Osteoblast (primary cell): ENCODE data around the gene INPP5F. TPM values are rescaled to one million over a fixed set of nuclear protein-coding genes. Genes with fewer than 3 reads are reported as not detected.

Experiments
- DNase-seq: peaks from one replicate; pipeline ENCODE4 v3.0.0; 2011; ENCODE audit warnings: low spot score, mixed read lengths; ENCODE audit not compliant: insufficient read length; ENCODE audit errors: missing footprints
- H2AFZ ChIP-seq: 2 replicates; pipeline ENCODE4 v1.6.0; 2011; ENCODE audit warnings: mild to moderate bottlenecking, low read length
- H3K27ac ChIP-seq: 2 replicates; pipeline ENCODE4 v1.5.1; 2011; ENCODE audit warnings: mild to moderate bottlenecking, low read depth, low read length, moderate library complexity
- H3K27me3 ChIP-seq: 2 replicates; pipeline ENCODE4 v1.6.0; 2012; ENCODE audit warnings: mild to moderate bottlenecking, control low read depth, inconsistent platforms, low read length, moderate library complexity; ENCODE audit not compliant: insufficient read depth
- H3K36me3 ChIP-seq: 2 replicates; pipeline ENCODE4 v1.5.1; 2011; ENCODE audit warnings: mild to moderate bottlenecking, low read length, control low read depth, moderate library complexity; ENCODE audit not compliant: insufficient read depth
- H3K4me1 ChIP-seq: 2 replicates; pipeline ENCODE4 v1.5.1; 2011; ENCODE audit warnings: mild to moderate bottlenecking, low read length, control low read depth, moderate library complexity; ENCODE audit not compliant: insufficient read depth
- H3K4me2 ChIP-seq: 2 replicates; pipeline ENCODE4 v1.6.0; 2011; ENCODE audit warnings: mild to moderate bottlenecking, low read length; ENCODE audit not compliant: insufficient read depth
- H3K4me3 ChIP-seq: fragments of 200-600 bp; sonication (generic); 3 replicates; pipeline ENCODE4 v1.5.1; 2012; ENCODE audit warnings: mild to moderate bottlenecking, low read length, inconsistent platforms; ENCODE audit not compliant: insufficient read depth
- H3K79me2 ChIP-seq: 2 replicates; pipeline ENCODE4 v1.6.0; 2012; ENCODE audit warnings: mild to moderate bottlenecking, low read length, control low read depth, inconsistent platforms; ENCODE audit not compliant: insufficient read depth
- H3K9me3 ChIP-seq: 2 replicates; pipeline ENCODE4 v1.5.1; 2011; ENCODE audit warnings: low read depth, low read length, control low read depth
- H4K20me1 ChIP-seq: 2 replicates; pipeline ENCODE4 v1.6.0; 2012; ENCODE audit warnings: mild to moderate bottlenecking, low read length, control low read depth; ENCODE audit not compliant: insufficient read depth
- total RNA-seq: library from RNA; depleted of rRNA; stranded (reverse); fragments of >200 nt; gene quantifications from 2 replicates; pipeline ENCODE4 v1.2.3, GENCODE V29; 2012
- TF ChIP-seq, protein P1 (sequence below): IDR thresholded peaks from 2 replicates; pipeline ENCODE4 v1.5.1; 2011; ENCODE audit warnings: mild to moderate bottlenecking, low read depth, low read length, moderate library complexity; ENCODE audit errors: extremely low read depth

Gene INPP5F
- total RNA-seq, 1 donor, result 10.9 TPM

DNA sequence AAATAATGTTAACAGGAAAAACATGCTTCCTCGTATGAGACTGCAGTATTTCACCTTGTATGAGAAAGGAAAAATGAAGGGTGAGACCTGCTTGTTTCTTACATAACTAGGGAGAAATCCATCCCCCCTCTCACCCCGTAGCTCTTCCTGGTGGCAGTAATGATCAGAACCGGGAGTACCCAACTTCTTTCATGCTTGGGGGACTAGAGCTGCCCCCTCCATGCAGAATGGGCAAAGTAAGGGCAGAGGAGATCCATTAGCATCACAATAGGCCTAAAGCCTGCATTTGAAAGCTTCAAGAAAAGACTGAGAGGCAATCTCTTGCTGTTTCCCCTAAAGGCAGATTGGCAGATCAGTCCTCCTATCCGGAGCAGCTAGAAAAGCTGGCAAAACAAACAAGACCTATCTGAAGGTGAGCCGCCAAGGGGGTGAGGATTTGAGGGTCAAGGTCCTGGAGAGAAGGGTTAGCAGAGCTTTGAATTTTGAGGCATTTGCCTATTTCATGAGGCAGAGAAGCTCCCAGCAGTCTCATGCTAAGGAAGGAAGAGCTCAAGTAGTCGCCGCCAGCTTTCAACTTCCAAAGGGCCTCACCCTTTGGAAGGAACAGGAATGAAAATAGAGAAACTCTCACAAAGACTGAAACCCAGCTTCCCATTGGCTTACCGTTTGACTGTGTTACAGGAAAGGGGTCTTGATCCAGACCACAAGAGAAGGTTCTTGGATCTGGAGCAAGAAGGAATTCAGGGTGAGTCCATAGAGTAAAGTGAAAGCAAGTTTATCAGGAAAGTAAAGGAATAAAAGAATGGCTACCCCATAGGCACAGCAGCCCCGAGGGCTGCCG is 38.4 kb upstream of the INPP5F start:
- peak overlapping the region; percentile 65 for H2AFZ ChIP-seq
- TF ChIP-seq, protein P1, sequence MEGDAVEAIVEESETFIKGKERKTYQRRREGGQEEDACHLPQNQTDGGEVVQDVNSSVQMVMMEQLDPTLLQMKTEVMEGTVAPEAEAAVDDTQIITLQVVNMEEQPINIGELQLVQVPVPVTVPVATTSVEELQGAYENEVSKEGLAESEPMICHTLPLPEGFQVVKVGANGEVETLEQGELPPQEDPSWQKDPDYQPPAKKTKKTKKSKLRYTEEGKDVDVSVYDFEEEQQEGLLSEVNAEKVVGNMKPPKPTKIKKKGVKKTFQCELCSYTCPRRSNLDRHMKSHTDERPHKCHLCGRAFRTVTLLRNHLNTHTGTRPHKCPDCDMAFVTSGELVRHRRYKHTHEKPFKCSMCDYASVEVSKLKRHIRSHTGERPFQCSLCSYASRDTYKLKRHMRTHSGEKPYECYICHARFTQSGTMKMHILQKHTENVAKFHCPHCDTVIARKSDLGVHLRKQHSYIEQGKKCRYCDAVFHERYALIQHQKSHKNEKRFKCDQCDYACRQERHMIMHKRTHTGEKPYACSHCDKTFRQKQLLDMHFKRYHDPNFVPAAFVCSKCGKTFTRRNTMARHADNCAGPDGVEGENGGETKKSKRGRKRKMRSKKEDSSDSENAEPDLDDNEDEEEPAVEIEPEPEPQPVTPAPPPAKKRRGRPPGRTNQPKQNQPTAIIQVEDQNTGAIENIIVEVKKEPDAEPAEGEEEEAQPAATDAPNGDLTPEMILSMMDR, result no peak
- no peak for DNase-seq
- H4K20me1 ChIP-seq, result no peaks in the 10 kb centered on the region
- H3K4me1 ChIP-seq, result peaks cover 16% of the 10 kb centered on the region
- peak overlapping the region; percentile 83 for H3K27ac ChIP-seq
- no peaks in the 10 kb centered on the region for H3K9me3 ChIP-seq
- H3K4me3 ChIP-seq, result peak overlapping the region; percentile 65
- H3K4me2 ChIP-seq, result peak overlapping the region; percentile 86
- H3K27me3 ChIP-seq, result no peaks in the 10 kb centered on the region
- H3K36me3 ChIP-seq, result no peaks in the 10 kb centered on the region
- H3K79me2 ChIP-seq, result no peaks in the 10 kb centered on the region

DNA sequence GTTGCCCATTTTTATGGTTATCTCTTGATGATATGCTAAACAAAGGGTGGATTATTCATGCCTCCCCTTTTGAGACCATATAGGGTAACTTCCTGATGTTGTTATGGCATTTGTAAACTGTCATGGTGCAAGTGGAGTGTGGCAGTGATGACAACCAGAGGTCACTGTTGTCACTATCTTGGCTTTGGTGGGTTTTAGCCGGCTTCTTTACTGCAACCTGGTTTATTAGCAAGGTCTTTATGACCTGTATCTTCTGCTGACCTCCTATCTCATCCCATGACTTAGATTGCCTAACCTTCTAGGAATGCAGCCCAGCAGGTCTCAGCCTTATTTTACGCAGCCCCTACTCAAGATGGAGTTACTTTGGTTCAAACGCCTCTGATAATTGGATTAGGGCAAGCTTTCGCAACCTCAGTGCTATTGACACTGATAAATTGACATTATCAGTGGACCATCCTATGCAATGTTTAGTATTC is 37.8 kb upstream of the INPP5F start:
- no peaks in the 10 kb centered on the region for H4K20me1 ChIP-seq
- no peak for DNase-seq
- TF ChIP-seq, protein P1, result no peak
- no peaks in the 10 kb centered on the region for H3K79me2 ChIP-seq
- H3K9me3 ChIP-seq, result no peaks in the 10 kb centered on the region
- H3K4me2 ChIP-seq, result no peak overlapping the region
- peaks cover 14% of the 10 kb centered on the region for H3K4me1 ChIP-seq
- H3K27ac ChIP-seq, result no peak overlapping the region
- no peaks in the 10 kb centered on the region for H3K36me3 ChIP-seq
- no peak overlapping the region for H2AFZ ChIP-seq
- no peaks in the 10 kb centered on the region for H3K27me3 ChIP-seq
- no peak overlapping the region for H3K4me3 ChIP-seq

DNA sequence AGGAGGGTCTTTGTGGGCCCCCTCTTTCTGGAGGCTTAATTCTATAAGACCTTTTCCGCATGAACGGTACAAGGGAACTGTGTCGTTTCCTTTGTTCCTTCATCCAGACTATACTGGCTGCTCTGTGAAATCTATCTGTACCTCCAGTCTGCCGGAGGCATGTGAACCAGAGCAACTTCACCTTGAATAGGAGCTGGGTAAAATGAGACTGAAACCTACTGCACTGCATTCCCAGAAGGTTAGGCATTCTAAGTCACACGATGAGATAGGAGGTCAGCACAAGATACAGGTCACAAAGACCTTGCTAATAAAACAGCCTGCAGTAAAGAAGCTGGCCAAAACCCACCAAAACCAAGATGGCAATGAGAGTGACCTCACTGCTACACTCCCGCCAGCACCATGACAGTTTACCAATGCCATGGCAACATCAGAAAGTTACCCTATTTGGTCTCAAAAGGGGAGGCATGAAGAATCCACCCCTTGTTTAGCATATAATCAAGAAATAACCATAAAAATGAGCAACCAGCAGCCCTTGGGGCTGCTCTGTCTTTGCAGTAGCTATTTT is 36.8 kb upstream of the INPP5F start:
- H3K9me3 ChIP-seq, result no peaks in the 10 kb centered on the region
- H2AFZ ChIP-seq, result no peak overlapping the region
- H3K36me3 ChIP-seq, result no peaks in the 10 kb centered on the region
- H3K27ac ChIP-seq, result no peak overlapping the region
- TF ChIP-seq, protein P1, result no peak
- DNase-seq, result no peak
- no peaks in the 10 kb centered on the region for H4K20me1 ChIP-seq
- H3K4me2 ChIP-seq, result no peak overlapping the region
- no peak overlapping the region for H3K4me3 ChIP-seq
- no peaks in the 10 kb centered on the region for H3K79me2 ChIP-seq
- H3K27me3 ChIP-seq, result no peaks in the 10 kb centered on the region
- H3K4me1 ChIP-seq, result peaks cover 14% of the 10 kb centered on the region

DNA sequence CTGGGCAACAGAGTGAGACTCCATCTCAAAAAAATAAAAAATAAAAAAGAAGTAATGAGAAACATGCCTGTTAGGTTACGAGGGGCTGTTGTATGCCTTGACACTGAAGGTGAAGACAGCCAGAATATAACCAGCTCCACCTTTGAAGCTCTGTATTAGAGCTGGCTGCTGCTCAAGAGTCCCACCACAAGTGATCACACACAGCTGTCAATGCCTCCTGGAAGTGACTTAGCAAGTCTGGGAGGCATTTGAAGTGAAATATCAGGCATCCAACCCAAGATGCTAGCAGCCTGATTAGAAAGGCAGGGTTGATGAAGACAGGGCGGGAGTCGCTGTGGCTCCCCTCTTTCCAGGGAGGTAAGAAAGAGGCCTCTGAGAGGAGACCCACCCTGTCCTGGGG is 34.1 kb upstream of the INPP5F start:
- Histone ChIP-seq H3K4me2 (no peak overlapping the region), H3K4me1 (peaks cover 9% of the 10 kb centered on the region), H3K36me3 (no peaks in the 10 kb centered on the region)

More for the DNA sequence above, 34.1 kb upstream of the INPP5F start:
- H3K79me2 ChIP-seq, result no peaks in the 10 kb centered on the region
- H3K27ac ChIP-seq, result no peak overlapping the region
- H2AFZ ChIP-seq, result no peak overlapping the region
- DNase-seq, result no peak
- TF ChIP-seq, protein P1, result no peak
- no peaks in the 10 kb centered on the region for H3K9me3 ChIP-seq
- H4K20me1 ChIP-seq, result no peaks in the 10 kb centered on the region
- H3K27me3 ChIP-seq, result no peaks in the 10 kb centered on the region
- H3K4me3 ChIP-seq, result no peak overlapping the region
